Thoracic aorta (tissue), 2 donors: ENCODE measurements around the gene FGFBP3. TPM values are rescaled to one million over a fixed set of nuclear protein-coding genes. Genes with fewer than 3 reads are reported as not detected.

Experiments used
- ATAC-seq: fragments of 150-250 bp; one replicate; pipeline ENCODE4 v1.8.0; 2017; ENCODE audit warnings: low read depth; ENCODE audit not compliant: insufficient number of reproducible peaks, low FRiP score
- DNase-seq: peaks from one replicate; pipeline ENCODE4 v3.0.0-alpha.2; 2020; ENCODE audit warnings: low spot score
- H3K27ac ChIP-seq, 2 donors: fragments of 200-600 bp; sonication (generic); 1 replicate in 1 of 2; 2 replicates in 1 of 2; pipeline ENCODE4 v1.5.1; 2016; ENCODE audit warnings: mild to moderate bottlenecking in 2 of 2, moderate library complexity in 2 of 2
- H3K27me3 ChIP-seq: fragments of 200-600 bp; sonication (generic); replicated peaks from 2 replicates; pipeline ENCODE4 v1.6.0; 2016; ENCODE audit warnings: mild to moderate bottlenecking; ENCODE audit not compliant: insufficient read depth
- H3K36me3 ChIP-seq: fragments of 200-600 bp; sonication (generic); one replicate; pipeline ENCODE4 v1.5.1; 2016
- H3K4me1 ChIP-seq, 2 donors: fragments of 200-600 bp; sonication (generic); 1 replicate in 1 of 2; 2 replicates in 1 of 2; pipeline versions ENCODE4 v1.5.1 to v1.6.0; 2016; ENCODE audit warnings: low read depth in 2 of 2, mild to moderate bottlenecking in 1 of 2; ENCODE audit not compliant: control insufficient read depth in 1 of 2
- H3K4me3 ChIP-seq: fragments of 200-600 bp; sonication (generic); 2 replicates; pipeline ENCODE4 v1.5.1; 2016; ENCODE audit warnings: mild to moderate bottlenecking
- H3K9me3 ChIP-seq: fragments of 200-600 bp; sonication (generic); 2 replicates; pipeline ENCODE4 v1.5.1; 2016
- total RNA-seq, 2 donors: library from RNA; depleted of rRNA; stranded (reverse); fragments of >200 nt; gene quantifications; one replicate each; pipeline versions ENCODE4 v1.1.0 to v1.2.3, GENCODE V29; 2016
- TF ChIP-seq, protein P1 (sequence below): fragments of 200-600 bp; sonication (generic); IDR thresholded peaks from one replicate; pipeline ENCODE4 v1.5.1; 2019; ENCODE audit warnings: antibody characterized with exemption

Gene FGFBP3
- total RNA-seq, 2 donors from 2014 or later: 0.81 to 2.0 TPM

DNA sequence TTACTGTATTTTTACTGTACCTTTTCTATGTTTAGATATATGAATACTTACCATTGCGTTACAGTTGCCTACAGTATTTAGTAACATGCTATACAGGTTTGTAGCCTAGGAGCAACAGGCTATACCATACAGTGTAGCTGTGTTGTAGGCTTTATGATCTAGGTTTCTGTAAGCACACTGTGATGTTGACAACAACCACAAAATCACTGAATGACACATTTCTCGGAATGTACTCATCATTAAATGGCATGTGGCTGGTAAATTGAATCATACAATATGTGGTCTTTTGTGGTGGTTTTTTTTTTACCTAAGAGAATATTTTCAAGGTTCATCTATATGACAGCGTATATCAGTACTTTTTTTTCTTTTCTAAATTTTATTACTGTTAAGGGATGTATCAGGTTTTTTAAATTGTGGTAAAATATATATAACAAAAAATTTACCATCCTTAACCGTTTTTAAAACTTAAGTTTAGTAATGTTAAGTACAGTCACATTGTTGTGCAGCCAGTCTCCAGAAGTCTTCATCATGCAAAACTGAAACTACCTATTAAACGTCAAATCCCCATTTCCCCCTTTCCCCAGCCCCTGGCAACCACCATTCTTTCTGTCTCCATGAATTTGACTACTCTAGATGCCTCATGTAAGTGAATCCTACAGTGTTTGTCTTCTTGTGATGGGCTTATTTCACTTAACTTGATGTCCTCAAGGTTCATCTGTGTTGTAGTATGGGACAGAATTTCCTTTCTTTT is 35.8 kb upstream of the FGFBP3 start:
- ATAC-seq: no peak
- TF ChIP-seq, protein P1, sequence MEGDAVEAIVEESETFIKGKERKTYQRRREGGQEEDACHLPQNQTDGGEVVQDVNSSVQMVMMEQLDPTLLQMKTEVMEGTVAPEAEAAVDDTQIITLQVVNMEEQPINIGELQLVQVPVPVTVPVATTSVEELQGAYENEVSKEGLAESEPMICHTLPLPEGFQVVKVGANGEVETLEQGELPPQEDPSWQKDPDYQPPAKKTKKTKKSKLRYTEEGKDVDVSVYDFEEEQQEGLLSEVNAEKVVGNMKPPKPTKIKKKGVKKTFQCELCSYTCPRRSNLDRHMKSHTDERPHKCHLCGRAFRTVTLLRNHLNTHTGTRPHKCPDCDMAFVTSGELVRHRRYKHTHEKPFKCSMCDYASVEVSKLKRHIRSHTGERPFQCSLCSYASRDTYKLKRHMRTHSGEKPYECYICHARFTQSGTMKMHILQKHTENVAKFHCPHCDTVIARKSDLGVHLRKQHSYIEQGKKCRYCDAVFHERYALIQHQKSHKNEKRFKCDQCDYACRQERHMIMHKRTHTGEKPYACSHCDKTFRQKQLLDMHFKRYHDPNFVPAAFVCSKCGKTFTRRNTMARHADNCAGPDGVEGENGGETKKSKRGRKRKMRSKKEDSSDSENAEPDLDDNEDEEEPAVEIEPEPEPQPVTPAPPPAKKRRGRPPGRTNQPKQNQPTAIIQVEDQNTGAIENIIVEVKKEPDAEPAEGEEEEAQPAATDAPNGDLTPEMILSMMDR: no peak
- no peak overlapping the region for H3K27ac ChIP-seq
- H3K9me3 ChIP-seq: no peaks in the 10 kb centered on the region
- no peaks in the 10 kb centered on the region for H3K27me3 ChIP-seq
- H3K36me3 ChIP-seq: peaks cover 10% of the 10 kb centered on the region
- H3K4me3 ChIP-seq: no peak overlapping the region
- H3K4me1 ChIP-seq: no peaks in the 10 kb centered on the region
- DNase-seq: no peak

GRCh38 chr10:91941426-91941825 is 32.1 kb upstream of the FGFBP3 start:
- H3K27ac ChIP-seq: no peak overlapping the region
- peaks cover 13% of the 10 kb centered on the region for H3K36me3 ChIP-seq
- H3K4me3 ChIP-seq: no peak overlapping the region
- ATAC-seq (no peak), DNase-seq (no peak)
- no peaks in the 10 kb centered on the region for H3K27me3 ChIP-seq
- TF ChIP-seq, protein P1: no peak
- H3K4me1 ChIP-seq: no peaks in the 10 kb centered on the region
- no peaks in the 10 kb centered on the region for H3K9me3 ChIP-seq

DNA sequence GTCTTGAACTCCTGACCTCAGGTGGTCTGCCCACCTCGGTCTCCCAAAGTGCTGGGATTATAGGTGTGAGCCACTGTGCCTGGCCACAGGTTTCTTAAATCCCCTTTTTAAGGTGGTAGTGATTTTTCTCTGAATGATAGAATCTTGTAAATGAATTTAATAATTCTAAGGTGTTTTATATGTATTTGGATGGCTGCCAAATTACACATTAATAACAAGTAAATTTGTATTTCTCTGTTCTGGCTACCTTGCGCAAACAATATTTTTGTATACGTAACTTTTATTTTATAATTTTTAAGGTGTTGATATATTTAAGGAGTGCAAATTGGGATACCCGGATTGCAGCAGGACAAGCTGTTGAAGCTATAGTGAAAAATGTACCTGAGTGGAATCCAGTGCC is 30.4 kb upstream of the FGFBP3 start:
- peaks cover 19% of the 10 kb centered on the region for H3K36me3 ChIP-seq
- TF ChIP-seq, protein P1: no peak
- ATAC-seq: no peak

DNA sequence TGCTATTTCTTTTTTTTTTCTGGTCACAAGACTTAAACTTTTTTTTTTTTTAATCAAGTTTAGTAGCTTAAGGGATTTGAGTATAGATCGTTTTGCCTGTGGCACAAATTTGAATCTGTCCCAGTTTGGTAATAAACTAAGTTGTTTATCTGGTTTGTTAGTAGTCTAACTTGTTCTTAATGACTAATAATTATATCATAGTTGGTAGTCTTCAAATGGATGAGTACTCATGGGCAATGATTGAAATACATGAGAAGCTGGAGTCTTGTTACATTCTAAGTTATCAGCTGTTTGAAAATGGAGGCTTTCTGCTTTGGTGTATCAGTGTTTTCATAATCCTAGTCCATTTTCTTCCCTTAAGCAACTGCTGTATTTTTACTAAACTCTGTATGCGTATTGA is 26.6 kb upstream of the FGFBP3 start:
- no peak for ATAC-seq
- no peak overlapping the region for H3K27ac ChIP-seq
- DNase-seq: no peak
- no peak overlapping the region for H3K4me3 ChIP-seq
- no peaks in the 10 kb centered on the region for H3K9me3 ChIP-seq
- peaks cover 0 to 6% of the 10 kb centered on the region in 2 donors for H3K4me1 ChIP-seq
- TF ChIP-seq, protein P1: no peak
- no peaks in the 10 kb centered on the region for H3K27me3 ChIP-seq
- peaks cover 19% of the 10 kb centered on the region for H3K36me3 ChIP-seq

More for the DNA sequence above, 30.4 kb upstream of the FGFBP3 start:
- Histone ChIP-seq H3K27me3 (no peaks in the 10 kb centered on the region), H3K4me1 (no peaks in the 10 kb centered on the region), H3K4me3 (no peak overlapping the region), H3K27ac (no peak overlapping the region), H3K9me3 (no peaks in the 10 kb centered on the region)
- DNase-seq: no peak

GRCh38 chr10:91932737-91933136 is 23.5 kb upstream of the FGFBP3 start:
- no peak for DNase-seq
- no peaks in the 10 kb centered on the region for H3K27me3 ChIP-seq
- H3K9me3 ChIP-seq: no peaks in the 10 kb centered on the region
- H3K27ac ChIP-seq: no peak overlapping the region
- peaks cover 19% of the 10 kb centered on the region for H3K36me3 ChIP-seq
- peaks cover 16 to 18% of the 10 kb centered on the region in 2 donors for H3K4me1 ChIP-seq
- no peak for ATAC-seq
- TF ChIP-seq, protein P1: no peak
- no peak overlapping the region for H3K4me3 ChIP-seq
